Prostate gland (tissue), 2 donors: Measurements from ENCODE around the gene AKR1A1. TPM values are rescaled to one million over a fixed set of nuclear protein-coding genes. Genes with fewer than 3 reads are reported as not detected.

Source experiments
- DNase-seq: peaks from one replicate; pipeline ENCODE4 v3.0.0-alpha.2; 2019; ENCODE audit warnings: low spot score
- H3K27ac ChIP-seq, 2 donors: fragments of 200-600 bp; sonication (generic); 2 replicates each; pipeline ENCODE4 v1.5.1; 2017 to 2019
- H3K27me3 ChIP-seq: fragments of 200-600 bp; sonication (generic); replicated peaks from 2 replicates; pipeline ENCODE4 v1.5.1; 2019; ENCODE audit not compliant: insufficient read depth
- H3K36me3 ChIP-seq, 2 donors: fragments of 200-600 bp; sonication (generic); 1 replicate in 1 of 2; 2 replicates in 1 of 2; pipeline versions ENCODE4 v1.5.1 to v1.8.1; 2017 to 2019
- H3K4me1 ChIP-seq: fragments of 200-600 bp; sonication (generic); replicated peaks from 2 replicates; pipeline ENCODE4 v1.5.1; 2019
- H3K4me3 ChIP-seq, 2 donors: fragments of 200-600 bp; sonication (generic); 2 replicates each; pipeline ENCODE4 v1.5.1; 2017 to 2019
- H3K9me3 ChIP-seq: fragments of 200-600 bp; sonication (generic); 2 replicates; pipeline ENCODE4 v1.5.1; 2017
- CTCF ChIP-seq, 4 experiments: fragments of 200-600 bp in 2 of 4; fragments of 450-650 bp in 2 of 4; sonication (generic) in 2 of 4; IDR thresholded peaks; 1 replicate in 3 of 4; 2 replicates in 1 of 4; pipeline ENCODE4 v1.5.1; 2016 to 2019; ENCODE audit warnings: antibody characterized with exemption in 4 of 4, mild to moderate bottlenecking in 2 of 4, moderate library complexity in 2 of 4
- POLR2A ChIP-seq: fragments of 450-650 bp; IDR thresholded peaks from one replicate; pipeline ENCODE4 v1.6.1; 2016; ENCODE audit warnings: antibody characterized with exemption, mild to moderate bottlenecking
- POLR2AphosphoS5 ChIP-seq: sonication (generic); formaldehyde crosslinking; IDR thresholded peaks from one replicate; pipeline ENCODE4 v1.6.1; 2017; ENCODE audit warnings: antibody characterized with exemption
- WGBS: methylation state at CpG from one replicate; pipeline ENCODE4 v1.1.5; 2018; 5-methylcytosine and 5-hydroxymethylcytosine counted together
- intact Hi-C: fragments of 100-400 bp; cut with DNase I; formaldehyde crosslinking; loops from one replicate; pipeline ENCODE4 v1.14.2; 2022
- total RNA-seq, 2 donors: library from RNA; depleted of rRNA; stranded (reverse); fragments of >200 nt; gene quantifications; one replicate each; pipeline ENCODE4 v1.1.0, GENCODE V29; 2016

AKR1A1 gene
- total RNA-seq, 2 donors from 2014 or later: 49.7 to 132 TPM

GRCh38 chr1:45583666-45584350 lies 33.2 kb downstream of the AKR1A1 start, which contains the start of gene NASP:
Gene NASP (plus strand): TSS chr1:45584041. CDS start chr1:45584147, 106 bp downstream.
- peaks cover 10% of the 10 kb centered on the region for H3K4me1 ChIP-seq
- H3K4me3 ChIP-seq: peak within 1 kb of the TSS; percentile 93 to 99
- TF ChIP-seq POLR2AphosphoS5 (peak; percentile 61), CTCF (IDR thresholded peaks at IDR 0.05) (no peak), POLR2A (peak; percentile 77)
- H3K27me3 ChIP-seq: no peaks in the 10 kb centered on the region
- H3K36me3 ChIP-seq: no peaks in the 10 kb centered on the region
- peak; percentile 88 for DNase-seq
- H3K27ac ChIP-seq: peak within 1 kb of the TSS; percentile 94 to 95
- no peaks in the 10 kb centered on the region for H3K9me3 ChIP-seq
- under 1% methylated on average over 39 of the region's 41 CpGs for WGBS
- intact Hi-C loops: loop anchor here (5.0 kb wide), 1 partner anchor 103 kb away; the partner anchor contains the start of genes GPBP1L1 and TMEM69

GRCh38 chr1:45584351-45585109 lies 33.9 kb downstream of the AKR1A1 start:
- Histone ChIP-seq H3K27me3 (no peaks in the 10 kb centered on the region), H3K27ac (peak overlapping the region; percentile 94 to 95), H3K36me3 (no peaks in the 10 kb centered on the region), H3K4me3 (peak overlapping the region; percentile 93 to 99), H3K4me1 (peaks cover 10% of the 10 kb centered on the region), H3K9me3 (no peaks in the 10 kb centered on the region)
- under 1% methylated on average over 59 of the region's 59 CpGs for WGBS
- peak; percentile 87 for DNase-seq
- intact Hi-C loops: loop anchor here (5.0 kb wide), 1 partner anchor 103 kb away; the partner anchor contains the start of genes GPBP1L1 and TMEM69
- TF ChIP-seq CTCF (IDR thresholded peaks at IDR 0.05) (no peak), POLR2AphosphoS5 (peak; percentile 59), POLR2A (no peak)

GRCh38 chr1:45585110-45585426 lies 34.4 kb downstream of the AKR1A1 start:
- H3K4me1 ChIP-seq: peaks cover 10% of the 10 kb centered on the region

GRCh38 chr1:45585496-45586075 lies 35.0 kb downstream of the AKR1A1 start:
- intact Hi-C loops: no loop called here
- H3K27me3 ChIP-seq: no peaks in the 10 kb centered on the region
- H3K36me3 ChIP-seq: no peaks in the 10 kb centered on the region
- H3K9me3 ChIP-seq: no peaks in the 10 kb centered on the region
- DNase-seq: no peak
- TF ChIP-seq POLR2AphosphoS5: no peak
- no peak for TF ChIP-seq CTCF (IDR thresholded peaks at IDR 0.05)
- TF ChIP-seq POLR2A: no peak
- H3K27ac ChIP-seq: peak overlapping the region; percentile 94 to 95
- 23% methylated on average over 7 of the region's 7 CpGs for WGBS
- H3K4me1 ChIP-seq: peaks cover 10% of the 10 kb centered on the region
- peak overlapping the region; percentile 93 to 99 for H3K4me3 ChIP-seq

More at GRCh38 chr1:45585110-45585426, 34.4 kb downstream of the AKR1A1 start:
- TF ChIP-seq POLR2A (no peak), CTCF (IDR thresholded peaks at IDR 0.05) (peak in 1 of 4 experiments; percentile 5)
- H3K4me3 ChIP-seq: peak overlapping the region; percentile 93 to 99
- H3K36me3 ChIP-seq: no peaks in the 10 kb centered on the region
- intact Hi-C loops: no loop called here
- no peak for DNase-seq
- peak overlapping the region; percentile 94 to 95 for H3K27ac ChIP-seq
- WGBS: 2% methylated on average over 5 of the region's 5 CpGs
- no peaks in the 10 kb centered on the region for H3K9me3 ChIP-seq
- no peaks in the 10 kb centered on the region for H3K27me3 ChIP-seq
